ENCODE results near the gene SLC17A4. TPM values are rescaled to one million over a fixed set of nuclear protein-coding genes. Genes with fewer than 3 reads are reported as not detected.

SLC17A4 gene
- not detected for total RNA-seq
- long read RNA-seq, result 0 reads

- intact Hi-C loops (cut with DNase I), result no loop called here
- ATAC-seq, result no peak
These were observed at the start of gene SLC17A4 for GRCh38 chr6:25754535-25754934. Gene SLC17A4, plus strand, starts transcription at chr6:25754742. Its CDS starts 7,221 bp downstream, at chr6:25761963.

GRCh38 chr6:25706314-25707014, 48.1 kb upstream of the SLC17A4 start:
- DNase-seq (ENCODE audit: missing footprints), result no peak
- no peak for ATAC-seq
- intact Hi-C loops (cut with DNase I), result no loop called here

More at GRCh38 chr6:25754535-25754934, at the start of gene SLC17A4:
- DNase-seq (ENCODE audit: missing footprints), result no peak

GRCh38 chr6:25709761-25710160, 44.8 kb upstream of the SLC17A4 start:
- no peak for DNase-seq (ENCODE audit: missing footprints)
- intact Hi-C loops (cut with DNase I), result loop anchor here (10.0 kb wide), 1 partner anchor 485 kb away; no protein-coding TSS in a partner anchor
- ATAC-seq, result no peak

- intact Hi-C loops (cut with DNase I), result loop anchor here (10.0 kb wide), 1 partner anchor 485 kb away; no protein-coding TSS in a partner anchor
- DNase-seq (ENCODE audit: missing footprints) (no peak), ATAC-seq (no peak)
These were observed 44.3 kb upstream of the SLC17A4 start for GRCh38 chr6:25710287-25710686.

- DNase-seq (ENCODE audit: missing footprints) (no peak), ATAC-seq (no peak)
- intact Hi-C loops (cut with DNase I), result loop anchor here (10.0 kb wide), 1 partner anchor 489 kb away; no protein-coding TSS in a partner anchor
These were observed 40.7 kb upstream of the SLC17A4 start for GRCh38 chr6:25713824-25714223.

GRCh38 chr6:25714765-25715164, 39.8 kb upstream of the SLC17A4 start:
- intact Hi-C loops (cut with DNase I), result loop anchor here (10.0 kb wide), 1 partner anchor 490 kb away; no protein-coding TSS in a partner anchor
- ATAC-seq (no peak), DNase-seq (ENCODE audit: missing footprints) (no peak)

- ATAC-seq (no peak), DNase-seq (ENCODE audit: missing footprints) (no peak)
- intact Hi-C loops (cut with DNase I), result loop anchor here (10.0 kb wide), 1 partner anchor 491 kb away; no protein-coding TSS in a partner anchor
These were observed 38.7 kb upstream of the SLC17A4 start for GRCh38 chr6:25715794-25716193.

- intact Hi-C loops (cut with DNase I), result loop anchor here (10.0 kb wide), 1 partner anchor 493 kb away; no protein-coding TSS in a partner anchor
These were observed 36.4 kb upstream of the SLC17A4 start for GRCh38 chr6:25717866-25718740.

GRCh38 chr6:25726122-25726911, 28.2 kb upstream of the SLC17A4 start:
- ATAC-seq (no peak), DNase-seq (ENCODE audit: missing footprints) (no peak)
- intact Hi-C loops (cut with DNase I), result no loop called here

More at GRCh38 chr6:25717866-25718740, 36.4 kb upstream of the SLC17A4 start:
- no peak for DNase-seq (ENCODE audit: missing footprints)
- ATAC-seq, result no peak

GRCh38 chr6:25727028-25727427, 27.5 kb upstream of the SLC17A4 start:
- DNase-seq (ENCODE audit: missing footprints), result no peak
- ATAC-seq, result no peak
- intact Hi-C loops (cut with DNase I), result no loop called here

- intact Hi-C loops (cut with DNase I), result no loop called here
- ATAC-seq, result no peak
- DNase-seq (ENCODE audit: missing footprints), result no peak
These were observed 23.6 kb upstream of the SLC17A4 start for GRCh38 chr6:25730907-25731306.

GRCh38 chr6:25731721-25732120, 22.8 kb upstream of the SLC17A4 start:
- intact Hi-C loops (cut with DNase I), result no loop called here
- ATAC-seq (no peak), DNase-seq (ENCODE audit: missing footprints) (no peak)

GRCh38 chr6:25732468-25733198, 21.9 kb upstream of the SLC17A4 start:
- no peak for ATAC-seq
- DNase-seq (ENCODE audit: missing footprints), result peak; percentile 43
- intact Hi-C loops (cut with DNase I), result no loop called here

- intact Hi-C loops (cut with DNase I), result no loop called here
- ATAC-seq, result no peak
- DNase-seq (ENCODE audit: missing footprints), result no peak
These were observed 19.3 kb upstream of the SLC17A4 start for GRCh38 chr6:25735261-25735660.

GRCh38 chr6:25743868-25744267, 10.7 kb upstream of the SLC17A4 start:
- ATAC-seq, result no peak
- intact Hi-C loops (cut with DNase I), result no loop called here
- DNase-seq (ENCODE audit: missing footprints), result no peak

GRCh38 chr6:25745836-25746235, 8.7 kb upstream of the SLC17A4 start:
- no peak for DNase-seq (ENCODE audit: missing footprints)
- ATAC-seq, result no peak
- intact Hi-C loops (cut with DNase I), result no loop called here

- ATAC-seq (no peak), DNase-seq (ENCODE audit: missing footprints) (no peak)
- intact Hi-C loops (cut with DNase I), result no loop called here
These were observed 7.6 kb upstream of the SLC17A4 start for GRCh38 chr6:25746968-25747367.

GRCh38 chr6:25747477-25747876, 7.1 kb upstream of the SLC17A4 start:
- ATAC-seq (no peak), DNase-seq (ENCODE audit: missing footprints) (no peak)
- intact Hi-C loops (cut with DNase I), result no loop called here
